Measurements from ENCODE around the gene DISP2.

DNA sequence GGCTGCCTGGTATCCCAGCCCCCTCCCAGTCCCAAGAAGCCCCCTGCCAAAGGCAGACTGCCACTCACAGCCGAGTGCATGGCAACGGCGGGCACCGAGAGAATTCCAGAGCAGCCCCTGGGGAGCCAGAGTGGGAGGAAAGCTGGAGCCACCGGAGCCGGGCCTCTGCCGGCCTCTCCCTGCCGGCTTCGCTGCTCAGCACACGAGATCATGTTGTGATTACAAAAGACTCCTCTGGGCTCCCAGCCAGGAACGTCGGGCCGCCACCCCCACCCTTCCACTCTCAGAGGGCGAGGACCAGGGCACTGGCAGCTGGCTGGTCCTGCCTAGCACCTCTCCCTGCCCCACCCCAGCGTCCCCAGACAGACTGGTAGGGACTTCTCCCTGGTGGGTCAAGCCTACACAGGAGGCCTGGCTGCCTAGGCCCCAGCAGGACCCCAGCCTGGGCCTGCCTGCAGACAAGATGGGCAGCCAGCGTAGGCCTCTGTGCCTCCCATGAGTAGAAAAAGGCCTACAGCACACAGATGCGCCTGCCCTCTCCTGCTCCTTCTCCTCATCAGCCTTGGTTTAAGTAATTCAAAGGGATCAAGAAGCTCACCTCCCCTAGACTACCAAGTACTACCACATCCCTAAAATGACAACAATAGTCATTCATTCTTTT is 17.1 kb upstream of the DISP2 start, which contains the start of gene CCDC9B:
- TF ChIP-seq, protein P1, sequence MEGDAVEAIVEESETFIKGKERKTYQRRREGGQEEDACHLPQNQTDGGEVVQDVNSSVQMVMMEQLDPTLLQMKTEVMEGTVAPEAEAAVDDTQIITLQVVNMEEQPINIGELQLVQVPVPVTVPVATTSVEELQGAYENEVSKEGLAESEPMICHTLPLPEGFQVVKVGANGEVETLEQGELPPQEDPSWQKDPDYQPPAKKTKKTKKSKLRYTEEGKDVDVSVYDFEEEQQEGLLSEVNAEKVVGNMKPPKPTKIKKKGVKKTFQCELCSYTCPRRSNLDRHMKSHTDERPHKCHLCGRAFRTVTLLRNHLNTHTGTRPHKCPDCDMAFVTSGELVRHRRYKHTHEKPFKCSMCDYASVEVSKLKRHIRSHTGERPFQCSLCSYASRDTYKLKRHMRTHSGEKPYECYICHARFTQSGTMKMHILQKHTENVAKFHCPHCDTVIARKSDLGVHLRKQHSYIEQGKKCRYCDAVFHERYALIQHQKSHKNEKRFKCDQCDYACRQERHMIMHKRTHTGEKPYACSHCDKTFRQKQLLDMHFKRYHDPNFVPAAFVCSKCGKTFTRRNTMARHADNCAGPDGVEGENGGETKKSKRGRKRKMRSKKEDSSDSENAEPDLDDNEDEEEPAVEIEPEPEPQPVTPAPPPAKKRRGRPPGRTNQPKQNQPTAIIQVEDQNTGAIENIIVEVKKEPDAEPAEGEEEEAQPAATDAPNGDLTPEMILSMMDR (conservative IDR thresholded peaks at IDR 0.05): 0 out of 2 replicates have a peak, but pooled peaks have one; percentile 1
- TF ChIP-seq ZFX (IDR thresholded peaks at IDR 0.05): 0 out of 2 replicates have a peak, but pooled peaks have one; percentile 44

All from C4-2B (cell line).